MCF 10A (cell line): ENCODE data around the gene WNK4. TPM values are rescaled to one million over a fixed set of nuclear protein-coding genes. Genes with fewer than 3 reads are reported as not detected.

Experiments
- BruUV-seq: library from RNA; stranded (reverse); fragments of 400-500 nt; replicated peaks from 2 replicates; lab custom pipeline; 2021; lab: Mats Ljungman, UMichigan
- CTCF ChIA-PET: fragments of 300-600 bp; sonication (Branson Sonifier 250); formaldehyde crosslinking; extraction: SDS; loops from one replicate; lab custom pipeline; 2021; ENCODE audit warnings: antibody characterized with exemption, inconsistent platforms; lab: Yijun Ruan, JAX
- POLR2A ChIA-PET: fragments of 300-600, 350-650 bp; sonication (Branson Sonifier 250); formaldehyde crosslinking; extraction: SDS; loops from one replicate; lab custom pipeline; 2020; ENCODE audit warnings: antibody characterized with exemption, inconsistent platforms; lab: Yijun Ruan, JAX
- DNase-seq: peaks from one replicate; pipeline ENCODE4 v3.0.0-alpha.2; 2018; ENCODE audit not compliant: unreplicated experiment
- H3K27ac Mint-ChIP-seq: one replicate; pipeline ENCODE4 v1.8.0; 2022; ENCODE audit warnings: mild to moderate bottlenecking, low read depth, mixed read lengths; ENCODE audit not compliant: unreplicated experiment
- H3K27me3 Mint-ChIP-seq: one replicate; pipeline ENCODE4 v1.8.0; 2022; ENCODE audit warnings: mixed read lengths; ENCODE audit not compliant: insufficient read depth, unreplicated experiment
- H3K36me3 Mint-ChIP-seq: one replicate; pipeline ENCODE4 v1.8.0; 2022; ENCODE audit warnings: mild to moderate bottlenecking, moderate library complexity, mixed read lengths; ENCODE audit not compliant: insufficient read depth, unreplicated experiment
- H3K4me1 Mint-ChIP-seq: one replicate; pipeline ENCODE4 v1.8.0; 2022; ENCODE audit warnings: mixed read lengths; ENCODE audit not compliant: insufficient read depth, unreplicated experiment
- H3K4me3 Mint-ChIP-seq: one replicate; pipeline ENCODE4 v1.8.0; 2022; ENCODE audit warnings: mild to moderate bottlenecking, moderate library complexity, mixed read lengths; ENCODE audit not compliant: unreplicated experiment
- H3K9me3 Mint-ChIP-seq: one replicate; pipeline ENCODE4 v1.8.0; 2022; ENCODE audit warnings: mixed read lengths; ENCODE audit not compliant: unreplicated experiment
- intact Hi-C: fragments of 100-400 bp; cut with micrococcal nuclease; formaldehyde crosslinking; loops from 2 replicates; pipeline ENCODE4 v1.14.1; 2022
- total RNA-seq: library from RNA; stranded (reverse); gene quantifications from 2 replicates; pipeline ENCODE4 v1.2.3, GENCODE V29; 2022
- TF ChIP-seq, protein P1 (sequence below): fragments of 200-600 bp; IDR thresholded peaks from one replicate; pipeline ENCODE4 v1.8.0; 2022; ENCODE audit warnings: antibody characterized with exemption, mild to moderate bottlenecking; ENCODE audit not compliant: unreplicated experiment

Gene WNK4
- total RNA-seq, 1 experiment from 2014 or later = 2.3 TPM

DNA sequence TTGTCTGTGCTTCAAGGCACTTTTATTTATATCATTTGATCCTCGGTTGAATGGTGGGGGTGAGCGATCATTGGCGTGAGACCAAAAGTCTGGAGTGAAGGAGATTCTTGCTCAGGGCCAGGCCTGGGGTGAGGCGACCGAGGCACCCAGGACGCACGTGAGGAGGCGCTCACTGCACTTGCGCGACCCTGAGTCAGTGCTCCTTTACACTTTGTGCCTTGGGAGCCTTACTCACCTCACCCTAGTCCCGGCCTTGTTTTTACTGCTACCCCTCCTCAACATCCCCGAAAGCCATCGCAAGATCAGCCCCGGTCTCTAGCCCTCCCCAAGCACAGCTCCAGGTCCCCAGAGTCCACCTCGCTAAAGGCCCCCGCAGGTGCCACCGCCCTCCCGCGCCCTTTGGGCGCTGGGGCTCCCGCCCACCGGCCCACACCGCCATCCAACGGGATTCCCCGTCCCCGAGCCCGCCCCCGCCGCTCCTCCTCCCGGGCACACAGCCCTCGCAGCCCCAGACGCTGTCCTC lies 36.1 kb upstream of the WNK4 start:
- TF ChIP-seq, protein P1, sequence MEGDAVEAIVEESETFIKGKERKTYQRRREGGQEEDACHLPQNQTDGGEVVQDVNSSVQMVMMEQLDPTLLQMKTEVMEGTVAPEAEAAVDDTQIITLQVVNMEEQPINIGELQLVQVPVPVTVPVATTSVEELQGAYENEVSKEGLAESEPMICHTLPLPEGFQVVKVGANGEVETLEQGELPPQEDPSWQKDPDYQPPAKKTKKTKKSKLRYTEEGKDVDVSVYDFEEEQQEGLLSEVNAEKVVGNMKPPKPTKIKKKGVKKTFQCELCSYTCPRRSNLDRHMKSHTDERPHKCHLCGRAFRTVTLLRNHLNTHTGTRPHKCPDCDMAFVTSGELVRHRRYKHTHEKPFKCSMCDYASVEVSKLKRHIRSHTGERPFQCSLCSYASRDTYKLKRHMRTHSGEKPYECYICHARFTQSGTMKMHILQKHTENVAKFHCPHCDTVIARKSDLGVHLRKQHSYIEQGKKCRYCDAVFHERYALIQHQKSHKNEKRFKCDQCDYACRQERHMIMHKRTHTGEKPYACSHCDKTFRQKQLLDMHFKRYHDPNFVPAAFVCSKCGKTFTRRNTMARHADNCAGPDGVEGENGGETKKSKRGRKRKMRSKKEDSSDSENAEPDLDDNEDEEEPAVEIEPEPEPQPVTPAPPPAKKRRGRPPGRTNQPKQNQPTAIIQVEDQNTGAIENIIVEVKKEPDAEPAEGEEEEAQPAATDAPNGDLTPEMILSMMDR = peak; percentile 5
- Mint-ChIP-seq H3K9me3 (no peaks in the 10 kb centered on the region), H3K36me3 (peaks cover 6% of the 10 kb centered on the region), H3K4me1 (peaks cover 10% of the 10 kb centered on the region), H3K4me3 (peak overlapping the region; percentile 91), H3K27ac (peak overlapping the region; percentile 96), H3K27me3 (no peaks in the 10 kb centered on the region)
- ChIA-PET CTCF (interaction anchor here (1.2 to 1.3 kb wide), 2 partner anchors 19 to 23 kb away, joined by 4 to 5 read pairs; no protein-coding TSS in a partner anchor), POLR2A (interaction anchor here (0.8 to 2.2 kb wide), 8 partner anchors 9 to 167 kb away, joined by 3 to 10 read pairs (median 4); partner anchors contain the start of genes BECN1, PSMC3IP, RETREG3 and TUBG1)
- TSS peak; percentile 35 for BruUV-seq
- intact Hi-C loops = loop anchor here (2.0 kb wide), 1 partner anchor 18 kb away; no protein-coding TSS in a partner anchor
- peak; percentile 64 for DNase-seq

- CTCF ChIA-PET = no interaction called here
- Mint-ChIP-seq H3K36me3 (peaks cover 6% of the 10 kb centered on the region), H3K27ac (peak within 1 kb of the TSS; percentile 96), H3K9me3 (no peaks in the 10 kb centered on the region), H3K4me3 (peak within 1 kb of the TSS; percentile 91), H3K4me1 (peaks cover 10% of the 10 kb centered on the region), H3K27me3 (no peaks in the 10 kb centered on the region)
- TF ChIP-seq, protein P1 = no peak
- POLR2A ChIA-PET = interaction anchor here (1.5 to 1.9 kb wide), 2 partner anchors 74 to 167 kb away, joined by 4 to 7 read pairs; partner anchors contain the start of gene PSMC3IP
- intact Hi-C loops = loop anchor here (2.0 kb wide), 1 partner anchor 18 kb away; no protein-coding TSS in a partner anchor
- no TSS peak for BruUV-seq
- DNase-seq = peak; percentile 90
Observed at GRCh38 chr17:42744806-42745617, 35.4 kb upstream of the WNK4 start, which contains the start of gene EZH1. EZH1 (minus strand) TSS chr17:42745040; CDS start chr17:42728941, 16,099 bp downstream.

DNA sequence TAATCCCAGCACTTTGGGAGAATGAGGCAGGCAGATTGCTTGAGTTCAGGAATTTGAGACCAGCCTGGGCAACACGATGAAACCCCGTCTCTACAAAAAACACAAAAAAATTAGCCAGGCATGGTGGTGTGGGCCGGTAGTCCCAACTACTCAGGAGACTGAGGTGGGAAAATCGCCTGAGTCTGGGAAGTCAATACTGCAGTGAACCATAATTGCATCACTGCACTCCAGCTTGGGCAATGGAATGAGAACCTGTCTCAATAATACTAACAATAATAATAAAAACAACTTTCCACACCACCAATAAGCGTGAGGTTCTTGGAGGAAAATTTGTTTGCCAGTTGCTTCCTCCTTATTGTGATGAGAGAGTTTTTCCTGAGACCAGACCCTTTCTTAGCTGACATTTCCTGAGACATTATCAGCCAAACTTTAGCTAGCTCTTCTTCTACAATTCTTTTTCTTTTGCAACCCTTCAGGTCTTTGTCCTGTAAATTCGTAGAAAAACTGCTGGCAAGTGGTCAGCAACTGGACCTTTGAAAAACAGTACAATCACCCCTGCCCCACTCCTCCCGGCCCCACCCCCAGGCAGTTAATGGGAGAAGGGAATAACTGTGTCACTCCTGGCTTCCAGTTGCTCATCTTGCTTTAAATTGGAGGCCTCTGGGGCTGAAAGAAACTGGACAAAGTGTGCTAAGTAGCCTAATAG lies 32.1 kb upstream of the WNK4 start:
- TF ChIP-seq, protein P1 = no peak
- CTCF ChIA-PET = interaction anchor here (0.5 to 4.3 kb wide), 3 partner anchors 12 to 229 kb away, joined by 3 to 23 read pairs (median 3); no protein-coding TSS in a partner anchor
- no peaks in the 10 kb centered on the region for H3K27me3 Mint-ChIP-seq
- POLR2A ChIA-PET = interaction anchor here (1.0 kb wide), 1 partner anchor 25 kb away, joined by 3 read pairs; the partner anchor contains the start of gene VPS25
- no peaks in the 10 kb centered on the region for H3K9me3 Mint-ChIP-seq
- intact Hi-C loops = no loop called here
- DNase-seq = no peak
- H3K4me3 Mint-ChIP-seq = no peak overlapping the region
- H3K4me1 Mint-ChIP-seq = peaks cover 10% of the 10 kb centered on the region
- no peak overlapping the region for H3K27ac Mint-ChIP-seq
- BruUV-seq = no TSS peak
- no peaks in the 10 kb centered on the region for H3K36me3 Mint-ChIP-seq
